ENCODE results near the gene EFTUD2.

Gene EFTUD2

DNA sequence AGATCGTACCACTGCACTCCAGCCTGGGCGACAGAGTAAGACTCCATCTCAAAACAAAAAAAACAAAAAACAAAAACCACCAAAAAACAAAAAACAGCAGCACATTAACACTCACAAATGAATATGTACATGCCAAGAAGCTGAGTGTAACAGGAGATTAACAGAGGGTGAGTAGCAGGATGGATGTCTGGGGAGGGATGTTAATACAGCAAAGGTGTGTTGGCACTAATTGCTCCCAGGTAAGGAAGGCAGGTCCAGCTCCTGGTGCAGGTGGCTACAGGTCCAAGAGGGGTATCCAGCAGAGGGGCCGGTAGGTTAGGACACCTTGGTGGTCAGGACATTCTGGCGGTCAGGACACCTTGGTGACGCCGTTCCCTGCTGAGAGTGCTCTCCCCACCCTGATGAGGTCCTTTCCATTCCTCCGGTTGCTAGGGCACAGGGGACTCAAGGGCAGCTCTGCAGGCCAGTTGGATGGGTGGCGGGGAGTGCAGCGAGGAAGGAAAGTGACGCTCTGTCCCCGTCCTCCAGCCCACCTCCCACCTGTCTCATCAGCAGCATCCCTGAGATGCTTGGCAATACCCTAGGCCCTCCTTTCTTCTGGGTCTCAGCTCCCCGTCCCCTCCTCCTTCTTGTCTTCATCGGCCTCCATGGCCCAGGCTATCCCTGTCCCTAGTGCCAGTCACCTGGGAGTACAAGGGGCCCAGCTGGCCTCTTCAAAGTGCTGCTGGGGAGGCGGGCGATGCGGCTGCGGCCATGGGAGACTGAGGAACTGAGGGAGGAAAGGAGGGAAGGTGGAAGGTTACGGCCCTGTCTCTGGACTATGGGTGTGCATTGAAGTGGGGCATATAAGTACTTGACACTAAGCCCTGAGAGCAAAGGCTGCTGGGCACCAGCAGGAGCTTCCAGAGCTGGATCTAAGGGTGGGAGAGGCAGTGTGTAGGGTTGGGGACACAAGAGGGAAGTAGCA, 26.8 kb upstream of the EFTUD2 start:
- DNase-seq (ENCODE audit: low read depth in 2 of 2, low spot score in 1 of 2), result no peak

DNA sequence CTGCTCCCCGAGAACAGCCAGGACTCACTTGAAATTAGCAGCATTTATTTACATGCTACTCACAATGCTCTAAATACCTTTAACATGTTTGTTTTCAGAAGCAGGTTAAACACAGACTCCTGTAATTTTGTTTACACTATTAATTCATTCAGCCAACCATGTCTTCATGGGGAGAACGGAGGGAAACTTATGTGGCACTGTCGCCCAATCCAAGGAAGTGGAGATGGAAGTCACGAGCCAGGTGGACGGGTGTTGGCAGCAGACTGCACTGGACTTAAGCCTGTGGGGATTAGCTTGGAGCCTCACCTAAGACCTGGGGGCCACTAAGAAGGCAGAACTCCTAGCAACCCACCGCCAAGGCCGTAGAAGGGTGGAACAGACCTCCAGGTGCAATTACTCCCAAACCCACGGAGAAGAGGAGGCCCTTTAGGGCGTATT, 24.9 kb upstream of the EFTUD2 start:
- no peak for DNase-seq (ENCODE audit: low read depth in 2 of 2, low spot score in 1 of 2)

DNA sequence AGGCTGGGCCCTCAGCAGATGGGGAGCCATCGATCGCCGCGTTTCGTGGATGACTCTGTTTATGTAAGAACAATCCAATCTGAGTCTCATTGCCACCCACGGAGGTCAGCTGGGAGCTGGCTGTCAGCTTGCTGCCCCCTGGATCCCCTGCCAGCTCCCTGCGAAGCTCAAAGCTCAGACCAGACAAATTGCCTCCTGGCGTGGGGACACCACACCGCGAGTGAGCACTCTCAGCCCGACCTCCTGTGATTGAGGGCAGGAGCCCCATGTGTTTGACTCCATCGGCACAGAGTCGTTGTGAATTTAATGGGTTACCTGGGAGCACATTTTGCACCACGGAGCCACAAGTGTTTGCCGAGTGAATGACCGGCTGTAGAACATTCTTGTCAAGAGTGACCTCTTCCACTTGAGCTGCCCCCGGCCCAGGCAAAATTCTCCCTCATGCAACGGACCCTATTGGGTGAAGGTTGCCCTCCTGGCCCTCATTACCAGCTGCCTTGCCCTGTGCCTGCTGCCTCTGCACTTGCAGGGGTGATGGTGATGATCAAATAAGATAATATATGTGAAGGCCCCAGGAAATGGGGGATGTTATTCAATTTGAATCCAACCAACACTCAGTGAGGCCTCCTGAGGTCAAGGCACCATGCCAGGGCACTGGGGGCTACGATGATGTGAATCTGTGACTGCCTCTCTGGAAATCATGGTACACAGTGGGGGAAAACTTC, 23.7 kb upstream of the EFTUD2 start:
- DNase-seq (ENCODE audit: low read depth in 2 of 2, low spot score in 1 of 2), result no peak

DNA sequence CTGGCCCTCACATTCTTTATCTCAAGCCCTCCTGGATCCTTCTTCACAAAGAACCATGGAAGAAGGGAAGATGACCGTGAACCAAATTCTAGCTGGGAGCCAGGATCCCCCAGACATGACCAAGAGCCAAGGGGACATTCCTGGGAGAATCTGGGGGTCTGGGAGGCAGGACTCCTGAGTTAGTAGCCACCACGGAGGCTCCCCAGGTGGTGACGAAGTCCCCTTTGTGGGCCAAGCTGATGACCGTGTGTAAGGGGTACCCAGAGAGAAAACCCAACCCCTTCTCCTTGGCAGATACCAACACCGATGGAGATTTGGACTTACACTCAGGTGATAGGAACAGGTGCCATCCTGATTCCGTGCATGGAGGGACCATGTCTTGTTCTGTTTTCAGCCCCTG, 22.9 kb upstream of the EFTUD2 start:
- DNase-seq (ENCODE audit: low read depth in 2 of 2, low spot score in 1 of 2), result no peak

DNA sequence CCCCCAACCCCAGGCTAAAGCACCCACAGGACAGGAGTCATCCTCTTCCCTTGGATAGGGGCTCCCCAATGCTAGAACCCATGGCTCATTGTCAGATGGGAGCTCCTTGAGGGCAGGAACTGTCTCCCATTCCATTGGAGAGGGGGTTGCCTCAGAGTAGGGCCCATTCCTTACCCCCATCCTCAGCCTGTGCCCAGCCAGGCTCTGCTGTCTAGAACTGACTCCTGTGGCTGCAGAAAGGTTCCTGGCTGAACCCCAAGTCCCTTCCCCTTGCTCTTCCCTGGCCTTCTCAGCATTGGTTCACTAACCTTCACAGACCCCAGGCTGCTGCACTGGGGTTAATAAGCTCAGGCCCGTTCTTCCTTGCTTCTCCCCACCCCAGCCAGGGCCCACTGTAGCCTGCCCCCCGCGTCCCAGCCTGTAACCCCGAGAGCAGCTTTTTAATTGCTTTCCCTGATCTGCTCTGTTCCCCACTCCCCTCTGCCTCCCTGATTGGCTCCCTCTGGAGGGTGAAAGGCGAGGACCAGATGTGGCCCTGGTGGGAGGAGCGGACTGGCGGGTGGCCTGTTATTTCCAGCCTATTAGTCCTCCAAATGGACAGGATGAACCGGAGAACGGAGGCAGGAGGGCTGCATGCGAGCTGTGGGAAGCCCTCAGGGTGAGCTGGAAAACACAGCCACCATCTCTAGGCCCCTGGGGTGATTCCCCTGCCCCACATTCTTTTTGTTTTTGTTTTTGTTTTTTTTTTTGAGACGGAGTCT, 22.1 kb upstream of the EFTUD2 start:
- DNase-seq (ENCODE audit: low read depth in 2 of 2, low spot score in 1 of 2), result no peak

DNA sequence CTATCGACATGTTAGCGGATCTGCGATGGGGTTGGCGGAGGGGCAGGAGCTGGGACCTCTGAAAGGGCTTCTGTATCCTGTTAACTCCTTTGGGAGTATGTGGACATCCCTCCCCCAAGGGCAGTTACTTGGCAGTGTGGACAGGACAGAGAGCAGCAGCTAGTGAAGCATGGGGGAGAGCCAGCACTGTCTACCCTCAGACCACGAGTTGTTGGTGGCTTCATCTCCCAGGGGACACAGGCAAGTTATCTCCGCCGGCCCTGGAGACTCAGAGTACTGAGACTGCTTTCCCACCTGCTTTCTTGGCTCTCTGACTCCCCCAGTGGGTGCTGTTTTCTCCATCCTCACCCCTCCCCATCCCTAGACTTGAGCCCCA, 21.3 kb upstream of the EFTUD2 start:
- DNase-seq (ENCODE audit: low read depth in 2 of 2, low spot score in 1 of 2), result no peak

DNA sequence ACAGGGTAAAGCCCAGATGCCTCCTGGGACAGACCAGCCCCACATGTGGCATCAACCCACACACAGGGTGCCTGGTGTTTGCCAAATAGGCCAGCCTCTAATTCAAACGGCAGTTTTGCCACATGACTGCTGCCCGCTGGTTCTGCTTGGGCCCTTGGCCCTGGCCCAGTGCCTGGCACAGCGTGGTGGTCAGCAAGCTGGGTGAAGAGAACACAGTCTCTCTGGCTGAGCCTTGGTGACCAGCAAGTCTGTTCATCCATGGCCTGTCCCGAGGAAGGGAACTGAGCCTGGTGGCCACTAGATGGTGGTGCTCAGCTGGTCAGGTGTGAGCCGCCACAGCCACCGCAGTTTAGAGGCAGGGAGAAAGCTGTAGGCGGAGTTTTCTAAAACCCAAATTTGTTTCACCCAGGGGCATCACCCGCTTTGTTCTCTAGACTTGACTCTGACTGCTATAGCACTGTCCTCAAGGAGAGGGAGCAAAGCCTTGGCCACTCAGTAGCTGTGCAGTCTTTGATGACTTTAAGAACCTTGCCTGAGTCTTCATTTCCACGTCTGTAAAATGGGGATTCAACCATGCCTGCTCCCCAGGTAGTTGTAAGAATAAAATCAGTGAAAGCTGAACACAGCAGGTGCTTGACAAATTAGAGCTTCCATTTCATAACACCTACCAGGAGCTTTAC, 20.8 kb upstream of the EFTUD2 start:
- peak; percentile 18 to 28 for DNase-seq (ENCODE audit: low read depth in 2 of 2, low spot score in 1 of 2)

DNA sequence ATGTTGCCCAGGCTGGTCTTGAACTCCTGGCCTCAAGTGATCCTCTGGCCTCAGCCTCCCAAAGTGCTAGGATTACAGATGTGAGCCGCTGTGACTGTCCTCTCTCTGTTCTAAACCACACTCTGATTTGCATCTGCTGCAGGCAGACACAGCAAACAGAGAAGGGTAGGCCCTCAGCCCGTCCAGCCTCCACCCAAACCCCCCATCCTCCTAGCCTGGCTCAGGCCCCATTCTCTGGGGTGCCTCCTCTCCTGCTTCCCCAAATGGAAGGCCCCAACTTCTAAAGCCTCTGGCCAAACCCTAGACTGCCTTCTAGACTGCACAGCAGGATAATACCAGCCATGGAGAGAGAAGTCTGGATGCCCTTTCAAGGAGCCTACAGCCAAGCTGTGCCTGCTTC, 20.2 kb upstream of the EFTUD2 start:
- DNase-seq (ENCODE audit: low read depth in 2 of 2, low spot score in 1 of 2), result no peak

DNA sequence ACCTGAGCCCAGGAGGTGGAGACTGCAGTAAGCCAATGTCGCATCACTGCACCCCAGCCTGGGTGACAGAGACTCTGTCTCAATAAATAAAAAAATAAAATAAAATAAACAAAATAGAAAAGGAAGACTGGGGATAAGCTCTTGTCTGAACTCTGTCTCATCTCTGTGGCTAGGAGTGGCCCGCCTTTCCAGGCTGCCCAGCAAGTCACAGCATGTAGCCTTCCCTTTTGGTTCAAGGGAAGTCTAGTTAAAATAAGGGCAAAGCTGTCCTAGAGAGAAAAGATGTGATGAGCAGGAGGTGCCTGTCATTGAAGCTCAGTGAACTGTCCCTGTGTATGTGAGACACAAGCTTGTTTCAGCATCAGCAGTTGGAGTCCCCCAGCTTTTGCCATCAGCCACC, 18.8 kb upstream of the EFTUD2 start:
- no peak for DNase-seq (ENCODE audit: low read depth in 2 of 2, low spot score in 1 of 2)

DNA sequence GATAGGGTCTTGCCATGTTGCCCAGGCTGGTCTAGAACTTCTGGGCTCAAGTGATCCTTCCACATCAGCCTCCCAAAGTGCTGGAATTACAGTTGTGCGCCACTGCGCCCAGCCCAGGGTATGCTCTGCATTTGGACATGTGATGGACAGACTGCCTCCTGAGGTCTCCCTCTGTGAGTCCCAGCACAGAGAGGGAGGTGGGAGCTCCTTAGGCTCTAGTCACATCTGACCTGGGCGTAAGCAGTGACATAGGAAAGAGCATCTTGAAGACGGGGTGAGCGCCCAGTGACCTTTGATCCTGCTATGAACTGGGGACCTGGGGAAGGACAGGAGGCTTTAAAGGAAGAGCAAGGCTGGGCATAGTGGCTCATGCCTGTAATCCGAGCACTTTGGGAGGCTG, 18.2 kb upstream of the EFTUD2 start:
- DNase-seq (ENCODE audit: low read depth in 2 of 2, low spot score in 1 of 2), result no peak

DNA sequence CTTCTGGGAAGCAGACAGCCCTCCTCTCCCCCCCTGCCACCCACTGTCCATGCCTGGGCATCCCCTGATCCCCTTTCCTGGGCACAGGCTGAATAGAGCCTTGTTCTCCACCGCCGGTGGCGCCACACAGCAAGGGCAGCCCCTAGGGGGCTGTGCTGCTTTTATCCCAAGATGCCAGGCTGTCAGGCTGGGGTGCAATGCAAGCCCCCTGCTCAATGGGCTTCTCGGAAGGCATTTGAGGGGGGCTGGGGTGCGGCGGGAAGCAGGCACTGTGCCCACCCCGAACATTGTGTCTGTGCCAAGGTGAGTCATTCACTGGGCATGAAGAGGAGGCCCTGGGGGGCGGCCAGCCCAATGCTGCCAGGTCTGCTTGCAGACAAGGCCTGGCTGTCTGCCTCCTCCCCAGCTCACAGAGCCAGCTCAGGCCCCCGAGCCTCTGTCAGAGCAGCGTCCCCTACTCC, 17.6 kb upstream of the EFTUD2 start:
- no peak for DNase-seq (ENCODE audit: low read depth in 2 of 2, low spot score in 1 of 2)

DNA sequence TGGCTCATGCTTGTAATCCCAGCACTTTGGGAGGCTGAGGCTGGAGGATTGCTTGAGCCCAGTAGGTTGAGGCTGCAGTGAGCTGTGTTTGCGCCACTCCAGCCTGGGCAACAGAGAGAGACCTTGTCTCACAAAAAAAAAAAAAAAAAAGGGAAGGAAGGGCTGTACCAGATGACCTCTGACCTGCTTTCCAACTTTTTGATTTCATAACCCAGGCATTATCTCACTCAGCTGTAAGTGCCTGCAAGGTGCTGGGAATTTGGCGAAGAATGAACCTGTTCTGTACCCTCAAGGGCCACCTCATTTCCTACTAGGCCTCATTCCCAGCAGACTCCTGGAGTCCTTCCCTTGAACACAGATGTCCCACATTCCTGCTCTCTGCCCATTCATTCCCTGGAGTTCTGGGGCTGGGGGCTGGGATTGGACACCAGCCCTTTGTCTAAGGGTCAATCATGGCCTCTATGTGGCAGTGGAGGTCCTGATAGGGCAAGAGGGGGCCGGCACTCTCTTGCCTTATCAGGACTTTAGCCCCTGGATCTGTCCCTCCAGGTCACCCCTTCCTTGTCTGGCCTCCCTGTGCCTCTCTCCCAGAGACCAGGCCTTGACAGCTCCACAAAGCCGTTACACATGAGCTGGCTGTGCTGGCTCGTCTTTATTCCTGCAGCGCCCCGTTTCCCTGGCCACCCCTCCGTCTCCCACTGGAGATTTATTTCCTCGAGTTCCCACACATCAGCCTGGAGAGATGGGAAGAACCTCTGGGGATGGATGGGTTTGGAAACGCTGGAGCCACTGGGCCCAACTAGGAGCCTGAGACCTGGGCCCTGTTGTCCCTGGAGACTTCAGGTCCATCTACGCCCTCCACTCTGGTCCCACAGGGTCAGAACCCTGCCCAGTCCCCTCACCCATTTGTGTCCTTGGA, 16.9 kb upstream of the EFTUD2 start:
- DNase-seq (ENCODE audit: low read depth in 2 of 2, low spot score in 1 of 2), result no peak

DNA sequence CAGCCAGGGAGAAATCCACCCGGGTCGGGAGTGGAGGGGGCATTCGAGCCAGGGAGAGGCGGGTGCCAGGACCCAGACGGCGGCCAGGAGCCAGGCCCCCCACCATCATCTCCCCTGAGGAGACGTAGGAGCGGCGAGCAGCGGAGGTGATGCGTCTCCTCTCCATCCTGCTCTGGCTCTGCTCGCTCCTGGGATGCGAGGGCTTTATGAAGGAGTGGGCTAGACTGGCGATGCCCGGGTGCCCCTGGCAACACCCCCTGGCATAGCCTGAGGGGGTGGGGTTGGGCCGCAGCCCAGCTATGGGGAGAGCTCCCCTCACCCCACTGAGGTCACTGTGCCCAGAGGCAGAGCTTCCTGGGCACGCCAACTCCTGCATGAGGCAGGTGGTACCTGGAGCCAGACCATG, 16.1 kb upstream of the EFTUD2 start, which contains the start of gene GFAP:
GFAP (minus strand) TSS at position 180 of the 406 bp plus-strand sequence; CDS start at position 166, 14 bp downstream.
- DNase-seq (ENCODE audit: low read depth in 2 of 2, low spot score in 1 of 2), result no peak

DNA sequence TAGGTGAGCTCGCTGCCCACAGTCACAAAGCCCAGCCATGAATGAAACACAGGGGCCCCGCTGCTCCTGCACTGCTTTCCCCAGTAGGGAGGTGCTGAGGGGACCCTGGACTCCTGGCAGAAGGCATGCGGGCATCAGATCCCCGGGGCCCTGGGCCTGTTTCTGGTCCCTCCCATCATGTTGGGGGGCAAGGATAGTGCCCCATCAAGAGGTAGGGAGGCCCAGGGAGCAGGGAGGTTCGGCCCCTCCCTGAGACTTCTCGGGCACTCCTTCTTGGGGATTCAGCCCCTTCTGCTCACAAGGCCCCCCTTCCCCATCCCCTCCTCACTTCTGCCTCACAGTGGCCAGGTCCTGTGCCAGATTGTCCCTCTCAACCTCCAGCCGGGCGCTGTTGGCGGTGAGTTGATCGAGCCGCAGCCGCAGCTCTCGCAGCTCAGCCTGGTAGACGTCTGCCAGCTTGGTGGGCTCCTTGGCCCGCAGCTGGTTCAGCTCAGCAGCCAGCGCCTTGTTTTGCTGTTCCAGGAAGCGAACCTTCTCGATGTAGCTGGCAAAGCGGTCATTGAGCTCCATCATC, 15.5 kb upstream of the EFTUD2 start:
- no peak for DNase-seq (ENCODE audit: low read depth in 2 of 2, low spot score in 1 of 2)

DNA sequence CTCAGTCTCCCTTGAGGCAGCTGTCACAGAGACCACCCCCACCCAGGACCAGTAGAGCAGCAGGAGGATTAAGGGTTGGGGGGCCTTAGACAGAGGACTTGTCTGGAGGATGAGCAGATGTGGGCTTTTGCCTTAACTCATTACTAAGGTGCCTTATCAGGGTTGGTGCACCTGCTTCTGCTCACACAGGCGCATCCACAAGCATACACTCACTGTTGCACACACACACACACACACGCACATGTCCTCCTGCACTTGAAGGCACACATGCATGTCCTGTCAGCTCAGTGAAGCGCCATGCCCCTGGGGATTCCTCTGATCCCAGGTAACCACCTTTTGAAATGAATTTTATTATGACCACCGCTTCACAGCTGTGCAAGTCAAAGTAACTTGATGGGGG, 14.9 kb upstream of the EFTUD2 start:
- DNase-seq (ENCODE audit: low read depth in 2 of 2, low spot score in 1 of 2), result no peak

DNA sequence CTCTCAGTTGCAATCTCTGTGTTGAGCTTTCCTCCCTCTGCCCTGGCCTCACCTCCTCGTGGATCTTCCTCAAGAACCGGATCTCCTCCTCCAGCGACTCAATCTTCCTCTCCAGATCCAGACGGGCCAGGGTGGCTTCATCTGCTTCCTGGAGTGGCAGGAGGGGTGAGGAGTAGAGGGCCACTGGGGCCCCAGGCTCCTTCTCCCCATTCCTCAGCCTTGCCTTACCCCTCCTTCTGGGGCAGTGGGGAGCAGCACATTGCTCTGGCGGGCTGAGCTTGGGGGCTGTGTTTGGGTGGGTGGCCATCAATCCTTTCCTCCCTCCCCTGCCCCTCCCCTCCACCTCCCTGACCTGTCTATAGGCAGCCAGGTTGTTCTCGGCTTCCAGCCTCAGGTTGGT, 14.4 kb upstream of the EFTUD2 start:
- no peak for DNase-seq (ENCODE audit: low read depth in 2 of 2, low spot score in 1 of 2)

DNA sequence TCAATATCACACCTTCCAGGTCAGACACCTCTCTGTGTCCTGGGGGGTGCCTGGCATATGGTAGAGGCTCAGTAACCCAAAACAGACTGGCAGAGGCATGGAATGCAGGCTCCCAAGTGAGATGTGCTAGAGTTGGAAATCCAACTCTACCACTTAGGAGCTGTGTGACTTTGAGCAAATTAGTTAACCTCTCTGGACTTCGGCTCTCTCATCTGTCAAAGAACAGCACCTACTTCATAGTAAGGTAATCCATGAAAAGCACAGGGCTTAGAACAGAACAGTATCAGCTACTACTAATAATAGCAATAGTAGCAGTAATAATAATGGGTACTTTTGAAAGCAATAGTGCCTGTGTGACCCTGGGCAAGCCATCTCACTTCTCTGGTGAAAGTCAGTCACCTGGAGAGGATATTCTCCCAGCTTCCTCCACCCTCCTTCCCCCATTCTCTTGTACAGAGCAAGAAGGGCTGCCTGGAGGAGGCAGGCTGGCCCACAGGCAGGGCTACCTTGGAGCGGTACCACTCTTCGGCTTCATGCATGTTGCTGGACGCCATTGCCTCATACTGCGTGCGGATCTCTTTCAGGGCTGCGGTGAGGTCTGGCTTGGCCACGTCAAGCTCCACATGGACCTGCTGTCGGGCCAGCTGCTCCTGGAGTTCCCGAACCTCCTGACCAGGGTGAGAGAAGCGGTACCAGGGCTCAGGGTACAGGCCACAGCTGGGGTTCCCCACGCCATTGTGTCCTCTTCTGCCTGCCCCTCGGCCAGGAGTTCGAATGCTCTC, 13.7 kb upstream of the EFTUD2 start:
- DNase-seq (ENCODE audit: low read depth in 2 of 2, low spot score in 1 of 2), result no peak

DNA sequence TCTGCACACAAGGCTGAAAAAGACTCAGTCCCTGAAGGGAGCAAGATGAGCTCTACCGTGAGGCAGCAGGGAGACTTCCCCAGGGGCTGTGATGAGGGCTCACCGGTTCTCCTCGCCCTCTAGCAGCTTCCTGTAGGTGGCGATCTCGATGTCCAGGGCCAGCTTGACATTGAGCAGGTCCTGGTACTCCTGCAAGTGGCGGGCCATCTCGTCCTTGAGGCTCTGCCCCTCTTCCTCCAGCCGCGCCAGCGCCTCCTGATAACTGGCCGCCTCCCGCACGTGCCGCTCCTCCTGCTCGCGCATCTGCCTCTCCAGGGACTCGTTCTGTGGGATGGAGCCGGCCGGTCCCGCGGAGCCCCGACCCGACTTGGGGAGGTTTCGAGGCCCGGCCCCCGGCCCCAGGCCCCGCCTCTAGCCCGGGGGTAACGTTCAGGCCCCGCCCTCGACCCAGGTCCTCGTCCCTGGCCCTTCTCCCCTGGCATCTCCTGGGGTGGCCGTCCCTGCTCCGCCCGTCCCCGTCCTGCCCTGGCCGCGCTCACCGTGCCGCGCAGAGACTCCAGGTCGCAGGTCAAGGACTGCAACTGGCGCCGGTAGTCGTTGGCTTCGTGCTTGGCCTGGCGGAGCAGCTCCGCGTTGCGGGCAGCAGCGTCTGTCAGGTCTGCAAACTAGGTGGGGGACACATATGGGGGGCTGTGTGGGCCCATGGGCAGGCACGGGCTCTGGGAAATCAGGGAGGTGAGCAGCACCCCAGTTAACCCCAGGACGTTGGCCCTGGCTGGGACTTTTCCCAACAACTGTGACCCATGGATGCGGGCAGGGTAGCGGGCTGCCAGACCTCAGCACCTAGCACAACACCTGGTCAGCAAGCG, 12.1 kb upstream of the EFTUD2 start:
- peak in 1 of 2 donors; percentile 31 for DNase-seq (ENCODE audit: low read depth in 2 of 2, low spot score in 1 of 2)
